ENCODE measurements around the gene IL22RA1.

- TF ChIP-seq CTCF (conservative IDR thresholded peaks at IDR 0.05) (no peak), ZFX (IDR thresholded peaks at IDR 0.05) (no peak)
These were observed 15.1 kb downstream of the IL22RA1 start for GRCh38 chr1:24127801-24128363.

All from C4-2B (cell line).